ENCODE data around the gene TRAF2.

DNA sequence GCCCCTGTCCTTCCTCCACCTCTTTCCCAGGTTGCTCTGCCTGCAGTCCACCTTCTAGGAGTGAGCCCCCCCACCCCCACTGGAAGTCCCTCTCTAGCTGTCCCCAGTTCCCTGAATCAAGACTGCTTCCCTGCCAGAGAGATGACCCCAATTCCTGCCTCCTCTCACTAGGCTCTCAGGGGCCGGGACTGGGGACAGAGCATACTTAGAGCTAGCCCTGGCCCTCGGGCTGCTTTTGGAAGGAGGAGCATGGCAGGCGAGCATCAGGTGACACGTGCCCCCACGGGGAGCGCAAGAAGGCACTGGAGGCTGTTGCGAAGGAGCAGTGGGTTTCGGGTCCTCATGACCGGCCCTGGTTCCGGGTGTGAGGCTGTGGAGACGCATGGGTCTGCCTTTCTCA lies 9.7 kb downstream of the TRAF2 start:
- no peak for TF ChIP-seq HDAC2 (IDR thresholded peaks at IDR 0.05)
- TF ChIP-seq CTCF (IDR thresholded peaks at IDR 0.05), result no peak
- no peak for TF ChIP-seq REST (IDR thresholded peaks at IDR 0.05)
- no peak for TF ChIP-seq POLR2A (IDR thresholded peaks at IDR 0.05; ENCODE audit: low read length)
